Measurements from ENCODE around the gene CACNA1D. TPM values are rescaled to one million over a fixed set of nuclear protein-coding genes. Genes with fewer than 3 reads are reported as not detected.

The CACNA1D gene
- total RNA-seq, 1 donor from 2014 or later: 1.9 TPM

GRCh38 chr3:53688066-53688465, 193.7 kb downstream of the CACNA1D start:
- Mint-ChIP-seq H3K4me3 (no peak overlapping the region), H3K36me3 (ENCODE audit: low read depth) (no peaks in the 10 kb centered on the region), H3K27me3 (peaks cover 8% of the 10 kb centered on the region), H3K27ac (no peak overlapping the region), H3K9me3 (no peaks in the 10 kb centered on the region), H3K4me1 (no peaks in the 10 kb centered on the region)
- ChIA-PET CTCF (no interaction called here), POLR2A (no interaction called here)
- no peak for TF ChIP-seq CTCF (IDR thresholded peaks at IDR 0.05)
- intact Hi-C loops (cut with micrococcal nuclease): no loop called here
- DNase-seq: no peak
- ATAC-seq (ENCODE audit: low read depth): no peak

GRCh38 chr3:53688989-53689388, 194.6 kb downstream of the CACNA1D start:
- ATAC-seq (ENCODE audit: low read depth) (no peak), DNase-seq (no peak)
- H3K27ac Mint-ChIP-seq: no peak overlapping the region
- no peak overlapping the region for H3K4me3 Mint-ChIP-seq
- no peaks in the 10 kb centered on the region for H3K36me3 Mint-ChIP-seq (ENCODE audit: low read depth)
- peaks cover 5% of the 10 kb centered on the region for H3K4me1 Mint-ChIP-seq
- ChIA-PET POLR2A (no interaction called here), CTCF (no interaction called here)
- H3K27me3 Mint-ChIP-seq: peaks cover 3% of the 10 kb centered on the region
- H3K9me3 Mint-ChIP-seq: no peaks in the 10 kb centered on the region
- TF ChIP-seq CTCF (IDR thresholded peaks at IDR 0.05): no peak
- intact Hi-C loops (cut with micrococcal nuclease): no loop called here

GRCh38 chr3:53689681-53690080, 195.3 kb downstream of the CACNA1D start:
- intact Hi-C loops (cut with micrococcal nuclease): no loop called here
- ATAC-seq (ENCODE audit: low read depth): no peak
- Mint-ChIP-seq H3K27me3 (peaks cover 4% of the 10 kb centered on the region), H3K36me3 (ENCODE audit: low read depth) (no peaks in the 10 kb centered on the region), H3K4me1 (peaks cover 5% of the 10 kb centered on the region), H3K9me3 (no peaks in the 10 kb centered on the region), H3K4me3 (no peak overlapping the region), H3K27ac (no peak overlapping the region)
- DNase-seq: no peak
- ChIA-PET CTCF (no interaction called here), POLR2A (no interaction called here)
- TF ChIP-seq CTCF (IDR thresholded peaks at IDR 0.05): no peak

GRCh38 chr3:53690521-53690920, 196.1 kb downstream of the CACNA1D start:
- ATAC-seq (ENCODE audit: low read depth) (no peak), DNase-seq (no peak)
- CTCF ChIA-PET: no interaction called here
- H3K36me3 Mint-ChIP-seq (ENCODE audit: low read depth): no peaks in the 10 kb centered on the region
- H3K27me3 Mint-ChIP-seq: peaks cover 2% of the 10 kb centered on the region
- TF ChIP-seq CTCF (IDR thresholded peaks at IDR 0.05): no peak
- no peak overlapping the region for H3K4me3 Mint-ChIP-seq
- intact Hi-C loops (cut with micrococcal nuclease): no loop called here
- POLR2A ChIA-PET: no interaction called here
- H3K9me3 Mint-ChIP-seq: no peaks in the 10 kb centered on the region
- H3K27ac Mint-ChIP-seq: no peak overlapping the region
- H3K4me1 Mint-ChIP-seq: peaks cover 5% of the 10 kb centered on the region

- Mint-ChIP-seq H3K27me3 (peaks cover 2% of the 10 kb centered on the region), H3K9me3 (no peaks in the 10 kb centered on the region), H3K36me3 (ENCODE audit: low read depth) (no peaks in the 10 kb centered on the region), H3K27ac (no peak overlapping the region), H3K4me1 (peaks cover 5% of the 10 kb centered on the region), H3K4me3 (no peak overlapping the region)
- ATAC-seq (ENCODE audit: low read depth) (no peak), DNase-seq (no peak)
- CTCF ChIA-PET: no interaction called here
- no peak for TF ChIP-seq CTCF (IDR thresholded peaks at IDR 0.05)
- intact Hi-C loops (cut with micrococcal nuclease): no loop called here
- POLR2A ChIA-PET: no interaction called here
Measured at GRCh38 chr3:53691349-53691748, 196.9 kb downstream of the CACNA1D start.

Measured in activated B cell treated with CpG ODN at 0.5 μM for 24 hours (primary cell).